ENCODE measurements around the gene EGFLAM.

The EGFLAM gene

GRCh38 chr5:38420691-38421390 lies 162.5 kb downstream of the EGFLAM start:
- WGBS, 2 experiments = 66 to 77% methylated on average over 6 of the region's 6 CpGs
- Histone ChIP-seq H3K27ac (ENCODE audit: insufficient read depth, low read depth, low read length, poor library complexity, severe bottlenecking) (no peak overlapping the region), H3K4me3 (ENCODE audit: insufficient read depth, low read depth, low read length) (no peak overlapping the region), H3K27me3 (ENCODE audit: control insufficient read depth, insufficient read depth, low read length, poor library complexity, severe bottlenecking) (no peaks in the 10 kb centered on the region), H3K4me1 (ENCODE audit: control insufficient read depth, insufficient read depth, low read length) (peaks cover 5% of the 10 kb centered on the region), H3K9me3 (ENCODE audit: control insufficient read depth, low read length) (no peaks in the 10 kb centered on the region), H3K36me3 (ENCODE audit: control insufficient read depth, insufficient read depth, low read length) (no peaks in the 10 kb centered on the region)

- no peaks in the 10 kb centered on the region for H3K36me3 ChIP-seq (ENCODE audit: control insufficient read depth, insufficient read depth, low read length)
- H3K27ac ChIP-seq (ENCODE audit: insufficient read depth, low read depth, low read length, poor library complexity, severe bottlenecking) = no peak overlapping the region
- no peaks in the 10 kb centered on the region for H3K27me3 ChIP-seq (ENCODE audit: control insufficient read depth, insufficient read depth, low read length, poor library complexity, severe bottlenecking)
- WGBS, 2 experiments = 90% methylated on average over 1 of the region's 1 CpG
- no peak overlapping the region for H3K4me3 ChIP-seq (ENCODE audit: insufficient read depth, low read depth, low read length)
- H3K9me3 ChIP-seq (ENCODE audit: control insufficient read depth, low read length) = no peaks in the 10 kb centered on the region
- H3K4me1 ChIP-seq (ENCODE audit: control insufficient read depth, insufficient read depth, low read length) = peaks cover 5% of the 10 kb centered on the region
Observed at GRCh38 chr5:38422622-38423021, 164.3 kb downstream of the EGFLAM start.

GRCh38 chr5:38423276-38424147 lies 165.2 kb downstream of the EGFLAM start:
- Histone ChIP-seq H3K27me3 (ENCODE audit: control insufficient read depth, insufficient read depth, low read length, poor library complexity, severe bottlenecking) (no peaks in the 10 kb centered on the region), H3K4me3 (ENCODE audit: insufficient read depth, low read depth, low read length) (no peak overlapping the region), H3K36me3 (ENCODE audit: control insufficient read depth, insufficient read depth, low read length) (no peaks in the 10 kb centered on the region), H3K27ac (ENCODE audit: insufficient read depth, low read depth, low read length, poor library complexity, severe bottlenecking) (no peak overlapping the region), H3K4me1 (ENCODE audit: control insufficient read depth, insufficient read depth, low read length) (peaks cover 5% of the 10 kb centered on the region), H3K9me3 (ENCODE audit: control insufficient read depth, low read length) (no peaks in the 10 kb centered on the region)
- WGBS, 2 experiments = 85 to 87% methylated on average over 5 of the region's 5 CpGs

- H3K4me1 ChIP-seq (ENCODE audit: control insufficient read depth, insufficient read depth, low read length) = peaks cover 5% of the 10 kb centered on the region
- WGBS, 2 experiments = 88 to 94% methylated on average over 4 of the region's 4 CpGs
- H3K27me3 ChIP-seq (ENCODE audit: control insufficient read depth, insufficient read depth, low read length, poor library complexity, severe bottlenecking) = no peaks in the 10 kb centered on the region
- no peak overlapping the region for H3K27ac ChIP-seq (ENCODE audit: insufficient read depth, low read depth, low read length, poor library complexity, severe bottlenecking)
- H3K4me3 ChIP-seq (ENCODE audit: insufficient read depth, low read depth, low read length) = no peak overlapping the region
- H3K9me3 ChIP-seq (ENCODE audit: control insufficient read depth, low read length) = no peaks in the 10 kb centered on the region
- H3K36me3 ChIP-seq (ENCODE audit: control insufficient read depth, insufficient read depth, low read length) = no peaks in the 10 kb centered on the region
Observed at GRCh38 chr5:38424148-38425060, 166.0 kb downstream of the EGFLAM start.

GRCh38 chr5:38426490-38426889 lies 168.1 kb downstream of the EGFLAM start:
- H3K27me3 ChIP-seq (ENCODE audit: control insufficient read depth, insufficient read depth, low read length, poor library complexity, severe bottlenecking) = no peaks in the 10 kb centered on the region
- H3K36me3 ChIP-seq (ENCODE audit: control insufficient read depth, insufficient read depth, low read length) = no peaks in the 10 kb centered on the region
- no peak overlapping the region for H3K27ac ChIP-seq (ENCODE audit: insufficient read depth, low read depth, low read length, poor library complexity, severe bottlenecking)
- H3K9me3 ChIP-seq (ENCODE audit: control insufficient read depth, low read length) = no peaks in the 10 kb centered on the region
- H3K4me3 ChIP-seq (ENCODE audit: insufficient read depth, low read depth, low read length) = no peak overlapping the region
- WGBS, 2 experiments = 80 to 100% methylated on average over 1 of the region's 1 CpG
- H3K4me1 ChIP-seq (ENCODE audit: control insufficient read depth, insufficient read depth, low read length) = peaks cover 5% of the 10 kb centered on the region

GRCh38 chr5:38426986-38427950 lies 168.9 kb downstream of the EGFLAM start:
- Histone ChIP-seq H3K27ac (ENCODE audit: insufficient read depth, low read depth, low read length, poor library complexity, severe bottlenecking) (no peak overlapping the region), H3K27me3 (ENCODE audit: control insufficient read depth, insufficient read depth, low read length, poor library complexity, severe bottlenecking) (no peaks in the 10 kb centered on the region)
- 93% methylated on average over 8 to 9 of the region's 9 CpGs for WGBS, 2 experiments

GRCh38 chr5:38431242-38431853 lies 173.0 kb downstream of the EGFLAM start:
- H3K36me3 ChIP-seq (ENCODE audit: control insufficient read depth, insufficient read depth, low read length) = no peaks in the 10 kb centered on the region
- no peak overlapping the region for H3K27ac ChIP-seq (ENCODE audit: insufficient read depth, low read depth, low read length, poor library complexity, severe bottlenecking)
- no peak overlapping the region for H3K4me3 ChIP-seq (ENCODE audit: insufficient read depth, low read depth, low read length)
- no peaks in the 10 kb centered on the region for H3K4me1 ChIP-seq (ENCODE audit: control insufficient read depth, insufficient read depth, low read length)
- H3K27me3 ChIP-seq (ENCODE audit: control insufficient read depth, insufficient read depth, low read length, poor library complexity, severe bottlenecking) = no peaks in the 10 kb centered on the region
- WGBS, 2 experiments = 100% methylated on average over 1 of the region's 1 CpG; no CpG with 5 or more reads in 1 of the 2 experiments
- no peaks in the 10 kb centered on the region for H3K9me3 ChIP-seq (ENCODE audit: control insufficient read depth, low read length)

More at GRCh38 chr5:38426986-38427950, 168.9 kb downstream of the EGFLAM start:
- H3K36me3 ChIP-seq (ENCODE audit: control insufficient read depth, insufficient read depth, low read length) = no peaks in the 10 kb centered on the region
- H3K9me3 ChIP-seq (ENCODE audit: control insufficient read depth, low read length) = no peaks in the 10 kb centered on the region
- H3K4me1 ChIP-seq (ENCODE audit: control insufficient read depth, insufficient read depth, low read length) = peaks cover 5% of the 10 kb centered on the region
- no peak overlapping the region for H3K4me3 ChIP-seq (ENCODE audit: insufficient read depth, low read depth, low read length)

GRCh38 chr5:38433160-38433861 lies 175.0 kb downstream of the EGFLAM start:
- WGBS, 2 experiments = 74 to 83% methylated on average over 6 of the region's 6 CpGs
- no peak overlapping the region for H3K4me3 ChIP-seq (ENCODE audit: insufficient read depth, low read depth, low read length)
- H3K36me3 ChIP-seq (ENCODE audit: control insufficient read depth, insufficient read depth, low read length) = no peaks in the 10 kb centered on the region
- H3K27me3 ChIP-seq (ENCODE audit: control insufficient read depth, insufficient read depth, low read length, poor library complexity, severe bottlenecking) = no peaks in the 10 kb centered on the region
- no peak overlapping the region for H3K27ac ChIP-seq (ENCODE audit: insufficient read depth, low read depth, low read length, poor library complexity, severe bottlenecking)
- H3K4me1 ChIP-seq (ENCODE audit: control insufficient read depth, insufficient read depth, low read length) = no peaks in the 10 kb centered on the region
- no peaks in the 10 kb centered on the region for H3K9me3 ChIP-seq (ENCODE audit: control insufficient read depth, low read length)

Data from ectodermal cell (in vitro differentiated cells).